Activated effector memory CD4-positive, alpha-beta T cell treated with anti-CD3 and anti-CD28 coated beads, Interleukin-2, amount 50 U/mL, for 16 hours (primary cell): ENCODE results near the gene NCAPG.

Experiments
- DNase-seq: peaks from one replicate; pipeline ENCODE4 v3.0.0-alpha.2; 2020

The NCAPG gene, protein sequence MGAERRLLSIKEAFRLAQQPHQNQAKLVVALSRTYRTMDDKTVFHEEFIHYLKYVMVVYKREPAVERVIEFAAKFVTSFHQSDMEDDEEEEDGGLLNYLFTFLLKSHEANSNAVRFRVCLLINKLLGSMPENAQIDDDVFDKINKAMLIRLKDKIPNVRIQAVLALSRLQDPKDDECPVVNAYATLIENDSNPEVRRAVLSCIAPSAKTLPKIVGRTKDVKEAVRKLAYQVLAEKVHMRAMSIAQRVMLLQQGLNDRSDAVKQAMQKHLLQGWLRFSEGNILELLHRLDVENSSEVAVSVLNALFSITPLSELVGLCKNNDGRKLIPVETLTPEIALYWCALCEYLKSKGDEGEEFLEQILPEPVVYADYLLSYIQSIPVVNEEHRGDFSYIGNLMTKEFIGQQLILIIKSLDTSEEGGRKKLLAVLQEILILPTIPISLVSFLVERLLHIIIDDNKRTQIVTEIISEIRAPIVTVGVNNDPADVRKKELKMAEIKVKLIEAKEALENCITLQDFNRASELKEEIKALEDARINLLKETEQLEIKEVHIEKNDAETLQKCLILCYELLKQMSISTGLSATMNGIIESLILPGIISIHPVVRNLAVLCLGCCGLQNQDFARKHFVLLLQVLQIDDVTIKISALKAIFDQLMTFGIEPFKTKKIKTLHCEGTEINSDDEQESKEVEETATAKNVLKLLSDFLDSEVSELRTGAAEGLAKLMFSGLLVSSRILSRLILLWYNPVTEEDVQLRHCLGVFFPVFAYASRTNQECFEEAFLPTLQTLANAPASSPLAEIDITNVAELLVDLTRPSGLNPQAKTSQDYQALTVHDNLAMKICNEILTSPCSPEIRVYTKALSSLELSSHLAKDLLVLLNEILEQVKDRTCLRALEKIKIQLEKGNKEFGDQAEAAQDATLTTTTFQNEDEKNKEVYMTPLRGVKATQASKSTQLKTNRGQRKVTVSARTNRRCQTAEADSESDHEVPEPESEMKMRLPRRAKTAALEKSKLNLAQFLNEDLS

GRCh38 chr4:17810260-17811077 is at the start of gene NCAPG, which contains the start of gene DCAF16:
NCAPG (plus strand) TSS chr4:17810979; CDS start chr4:17811078, 99 bp downstream.
DCAF16 (minus strand) TSS chr4:17810757; CDS start chr4:17804141, 6,616 bp downstream.
- peak; percentile 100 for DNase-seq

DNA sequence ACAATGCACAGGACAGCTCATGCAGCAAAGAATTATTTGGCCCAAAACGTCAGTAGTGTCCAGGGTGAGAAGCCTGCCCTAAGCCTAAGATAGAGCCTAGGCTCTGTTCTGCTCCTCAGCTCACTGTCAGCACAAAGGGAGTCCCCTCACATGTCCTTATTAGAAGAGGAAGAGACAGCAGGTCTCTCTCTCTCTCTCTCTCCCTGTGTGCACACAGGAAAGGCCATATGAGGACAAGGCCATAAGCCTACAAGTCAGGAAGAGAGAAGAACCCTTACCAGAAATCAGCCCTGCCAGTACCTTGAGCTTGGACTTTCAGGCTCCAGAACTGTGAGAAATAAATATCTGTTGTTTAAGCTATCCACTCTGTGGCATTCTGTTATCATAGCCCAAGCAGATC is 49.7 kb upstream of the NCAPG start:
- DNase-seq = no peak

DNA sequence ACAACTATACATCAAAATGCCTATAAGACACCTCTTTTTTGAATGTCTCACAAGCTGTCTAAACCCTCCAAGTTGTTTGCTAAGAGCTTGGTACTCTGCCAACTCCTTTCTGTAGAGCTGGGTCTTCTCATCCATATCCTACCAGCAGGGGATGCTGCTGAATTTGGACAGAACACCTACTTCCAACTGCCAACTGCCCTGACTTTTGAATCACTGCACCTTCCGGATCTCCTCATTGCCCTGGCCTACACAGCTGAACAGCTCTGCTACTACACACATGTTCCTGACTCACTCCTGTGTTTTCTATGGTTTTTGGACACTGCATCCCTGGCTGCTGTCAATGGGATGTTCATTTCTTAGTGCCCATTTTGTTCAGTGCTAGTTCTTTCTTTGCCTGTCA is 48.1 kb upstream of the NCAPG start:
- DNase-seq = no peak

DNA sequence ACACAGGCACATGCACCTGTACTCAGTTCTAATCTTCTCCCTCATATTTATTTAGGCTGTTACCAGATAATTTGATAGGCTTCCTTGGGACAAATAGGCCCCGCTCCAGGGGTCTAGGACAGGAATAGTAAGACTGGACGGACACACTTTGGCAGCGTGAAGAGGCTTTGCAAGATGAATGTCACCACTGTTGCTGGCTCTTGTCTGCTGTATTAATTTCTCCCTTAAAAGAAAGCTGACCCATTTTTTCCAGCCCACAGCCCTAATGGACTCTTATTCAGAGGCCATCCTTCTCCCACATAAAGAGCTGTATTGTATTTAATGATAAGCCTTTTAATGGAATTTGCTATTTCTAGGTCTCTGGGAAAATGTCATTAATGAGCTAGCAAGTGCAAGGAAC is 47.4 kb upstream of the NCAPG start:
- DNase-seq = no peak

GRCh38 chr4:17763931-17764330 is 46.8 kb upstream of the NCAPG start:
- DNase-seq = no peak

- no peak for DNase-seq
Measured at GRCh38 chr4:17765514-17766286, 45.1 kb upstream of the NCAPG start.

DNA sequence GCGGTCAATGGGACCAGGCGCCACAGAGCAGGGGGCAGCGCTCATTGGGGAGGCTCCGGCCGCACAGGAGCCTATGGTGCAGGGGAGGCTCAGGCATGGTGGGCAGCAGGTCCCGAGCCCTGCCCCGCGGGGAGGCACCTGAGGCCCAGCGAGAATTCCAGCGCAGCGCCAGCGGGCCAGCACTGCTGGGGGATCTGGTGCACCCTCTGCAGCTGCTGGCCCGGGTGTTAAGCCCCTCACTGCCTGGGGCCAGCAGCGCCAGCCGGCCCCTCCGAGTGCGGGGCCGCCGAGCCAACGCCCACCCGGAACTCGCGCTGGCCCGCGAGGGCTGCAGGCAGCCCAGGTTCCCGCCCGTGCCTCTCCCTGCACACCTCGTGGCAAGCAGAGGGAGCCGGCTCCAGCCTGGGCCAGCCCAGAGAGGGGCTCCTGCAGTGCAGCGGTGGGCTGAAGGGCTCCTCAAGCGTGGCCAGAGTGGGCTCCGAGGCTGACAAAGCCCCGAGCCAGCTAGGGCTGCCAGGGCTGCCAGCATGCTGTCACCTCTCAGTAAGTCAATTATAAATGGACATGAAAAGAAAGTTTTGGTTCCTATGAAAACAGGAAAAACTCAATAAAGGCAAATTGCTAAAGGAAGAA is 43.8 kb upstream of the NCAPG start:
- DNase-seq = no peak

GRCh38 chr4:17769406-17770174 is 41.2 kb upstream of the NCAPG start:
- DNase-seq = no peak

GRCh38 chr4:17770845-17771244 is 39.9 kb upstream of the NCAPG start:
- no peak for DNase-seq

GRCh38 chr4:17771284-17771908 is 39.4 kb upstream of the NCAPG start:
- no peak for DNase-seq

GRCh38 chr4:17773135-17773698 is 37.6 kb upstream of the NCAPG start:
- DNase-seq = no peak

GRCh38 chr4:17778431-17778830 is 32.3 kb upstream of the NCAPG start:
- DNase-seq = no peak

- no peak for DNase-seq
Measured at GRCh38 chr4:17780501-17781299, 30.1 kb upstream of the NCAPG start.

DNA sequence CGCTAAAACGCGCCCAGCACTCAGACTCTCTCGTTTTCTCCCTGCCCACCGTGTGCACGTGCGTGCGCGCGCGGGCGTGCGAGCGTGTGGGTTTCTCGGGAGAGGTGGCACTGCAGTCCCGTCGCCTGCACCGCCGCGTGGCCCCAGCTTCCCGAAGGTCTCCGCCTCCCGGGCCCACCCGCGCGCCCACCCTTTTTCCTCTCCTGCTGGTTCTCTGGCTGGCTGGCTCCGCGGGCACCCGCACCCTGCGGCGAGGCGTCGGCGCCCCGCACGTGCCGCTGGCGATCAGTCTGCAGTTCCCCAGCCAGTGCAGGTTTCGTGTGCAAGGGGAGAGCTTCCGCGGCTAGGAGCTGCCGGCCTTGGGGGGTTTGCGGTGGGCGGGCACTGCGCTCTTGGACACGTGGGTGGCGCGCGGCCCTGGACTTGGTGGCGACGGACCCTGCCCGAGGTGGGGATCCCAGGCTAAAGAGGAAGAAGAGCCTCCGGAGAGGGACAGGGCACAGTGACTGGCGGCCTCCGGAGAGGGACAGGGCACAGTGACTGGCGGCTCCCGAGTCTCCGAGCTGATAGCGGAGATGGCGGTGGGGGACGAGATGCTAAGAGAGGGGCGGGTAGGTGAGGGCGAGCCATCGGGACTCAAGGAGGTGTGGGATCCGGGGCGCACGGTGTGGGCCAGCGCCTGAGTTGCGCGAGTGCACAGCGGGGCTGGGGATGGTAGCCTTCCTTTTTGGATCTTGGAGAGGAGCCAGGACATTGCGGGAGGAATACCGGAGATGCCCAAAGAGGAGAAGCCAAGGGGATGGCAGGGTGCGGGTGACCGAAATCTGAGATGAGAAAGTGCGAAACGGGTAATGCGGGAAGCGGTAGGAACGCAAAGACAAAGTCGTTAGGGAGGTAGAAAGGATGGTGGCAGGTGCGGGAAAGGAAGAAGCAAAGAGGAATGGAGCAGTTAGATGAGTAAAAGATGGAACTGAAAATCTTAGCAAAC is 29.2 kb upstream of the NCAPG start, which contains the start of gene FAM184B:
Gene FAM184B (minus strand): TSS at position 322 of the 988 bp plus-strand sequence. CDS start 322 bp downstream, outside the sequence.
- DNase-seq = no peak

- DNase-seq = no peak
Measured at GRCh38 chr4:17785858-17786257, 24.9 kb upstream of the NCAPG start.

- DNase-seq = no peak
Measured at GRCh38 chr4:17786567-17786966, 24.2 kb upstream of the NCAPG start.

- no peak for DNase-seq
Measured at GRCh38 chr4:17787315-17787714, 23.5 kb upstream of the NCAPG start.
